Activated naive CD8-positive, alpha-beta T cell treated with anti-CD3 and anti-CD28 coated beads, Interleukin-2, amount 10 ng/mL, durations not matched to agents 7 days and 5 days (primary cell): ENCODE measurements around the gene KHDRBS1. TPM values are rescaled to one million over a fixed set of nuclear protein-coding genes. Genes with fewer than 3 reads are reported as not detected.
A peak's percentile ranks its signal among the peaks of the same experiment; 100 is the strongest.
"Not testable (repeated sequence)": the region's sequence is repeated elsewhere in the genome, so short reads cannot be mapped to it uniquely, and the experiment has no call there.

Source experiments
- ATAC-seq: fragments of 150-1000 bp; cut with Tn5 transposase; one replicate; pipeline ENCODE4 v1.10.0; 2021; ENCODE audit warnings: low read depth, moderate library complexity
- POLR2A ChIA-PET: fragments of 350-600 bp; sonication (Branson Sonifier 250); formaldehyde crosslinking; loops from one replicate; lab custom pipeline; 2021; ENCODE audit warnings: antibody characterized with exemption; lab: Charles Lee
- DNase-seq: peaks from one replicate; pipeline ENCODE4 v3.0.0; 2021
- H3K27ac Mint-ChIP-seq: one replicate; pipeline ENCODE4 v1.8.0; 2022; ENCODE audit warnings: mild to moderate bottlenecking, mixed read lengths
- H3K27me3 Mint-ChIP-seq: one replicate; pipeline ENCODE4 v1.8.0; 2022; ENCODE audit warnings: mild to moderate bottlenecking, moderate library complexity, mixed read lengths
- H3K36me3 Mint-ChIP-seq: one replicate; pipeline ENCODE4 v1.8.0; 2021; ENCODE audit warnings: mild to moderate bottlenecking, mixed read lengths
- H3K4me1 Mint-ChIP-seq: one replicate; pipeline ENCODE4 v1.8.0; 2021; ENCODE audit warnings: mixed read lengths
- H3K4me3 Mint-ChIP-seq: one replicate; pipeline ENCODE4 v1.8.0; 2022; ENCODE audit warnings: mild to moderate bottlenecking, moderate library complexity, mixed read lengths
- H3K9me3 Mint-ChIP-seq: one replicate; pipeline ENCODE4 v1.8.0; 2021; ENCODE audit warnings: mixed read lengths
- total RNA-seq, 2 experiments: library from RNA; stranded (reverse); gene quantifications; one replicate each; pipeline ENCODE4 v1.2.3, GENCODE V29; 2021

KHDRBS1 gene
- total RNA-seq, 2 experiments from 2014 or later = 162 TPM

- Mint-ChIP-seq H3K4me3 (no peak overlapping the region), H3K4me1 (peaks cover 44% of the 10 kb centered on the region), H3K36me3 (peaks cover 4% of the 10 kb centered on the region), H3K9me3 (peaks cover 2% of the 10 kb centered on the region), H3K27ac (peak overlapping the region; percentile 51), H3K27me3 (no peaks in the 10 kb centered on the region)
- POLR2A ChIA-PET = interaction anchor here (0.6 to 1.2 kb wide), 3 partner anchors 26 to 272 kb away, joined by 3 to 5 read pairs (median 5); no protein-coding TSS in a partner anchor
- ATAC-seq = no peak
- no peak for DNase-seq
Observed at GRCh38 chr1:31987135-31987619, 26.5 kb upstream of the KHDRBS1 start.

GRCh38 chr1:31989964-31990363 lies 23.7 kb upstream of the KHDRBS1 start:
- peaks cover 30% of the 10 kb centered on the region for H3K4me1 Mint-ChIP-seq
- no peak overlapping the region for H3K4me3 Mint-ChIP-seq
- no peaks in the 10 kb centered on the region for H3K27me3 Mint-ChIP-seq
- no peaks in the 10 kb centered on the region for H3K9me3 Mint-ChIP-seq
- ATAC-seq (no peak), DNase-seq (no peak)
- POLR2A ChIA-PET = no interaction called here
- H3K27ac Mint-ChIP-seq = peak overlapping the region; percentile 12
- no peaks in the 10 kb centered on the region for H3K36me3 Mint-ChIP-seq

DNA sequence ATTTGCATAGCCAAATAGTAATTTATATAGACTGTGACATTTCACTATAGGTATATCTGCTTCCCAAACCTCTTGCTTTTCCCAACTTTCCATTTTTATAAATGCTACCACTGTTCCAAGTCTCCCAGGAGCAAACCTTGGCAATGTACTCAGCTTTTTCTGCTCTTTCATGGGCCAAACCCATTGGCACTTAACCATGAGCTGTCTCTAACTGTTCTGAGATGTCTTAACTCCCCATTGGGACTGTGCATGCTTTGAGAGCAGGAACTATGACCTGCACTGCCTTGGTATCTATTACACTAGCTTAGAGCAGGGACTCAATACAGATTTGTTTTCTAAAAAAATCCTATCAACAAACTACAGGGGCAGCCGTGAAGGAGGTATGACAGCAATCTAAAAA lies 22.5 kb upstream of the KHDRBS1 start:
- Mint-ChIP-seq H3K27me3 (no peaks in the 10 kb centered on the region), H3K36me3 (no peaks in the 10 kb centered on the region), H3K27ac (no peak overlapping the region), H3K4me3 (no peak overlapping the region), H3K4me1 (peaks cover 32% of the 10 kb centered on the region), H3K9me3 (no peaks in the 10 kb centered on the region)
- DNase-seq (no peak), ATAC-seq (no peak)
- POLR2A ChIA-PET = no interaction called here

- Mint-ChIP-seq H3K4me3 (no peak overlapping the region), H3K36me3 (no peaks in the 10 kb centered on the region), H3K9me3 (no peaks in the 10 kb centered on the region), H3K4me1 (peaks cover 21% of the 10 kb centered on the region), H3K27ac (no peak overlapping the region), H3K27me3 (no peaks in the 10 kb centered on the region)
- DNase-seq = no peak
- POLR2A ChIA-PET = interaction anchor here (1.4 kb wide), 1 partner anchor 10 kb away, joined by 4 read pairs; no protein-coding TSS in a partner anchor
- peak; percentile 80 for ATAC-seq
Observed at GRCh38 chr1:31995263-31995662, 18.4 kb upstream of the KHDRBS1 start.

DNA sequence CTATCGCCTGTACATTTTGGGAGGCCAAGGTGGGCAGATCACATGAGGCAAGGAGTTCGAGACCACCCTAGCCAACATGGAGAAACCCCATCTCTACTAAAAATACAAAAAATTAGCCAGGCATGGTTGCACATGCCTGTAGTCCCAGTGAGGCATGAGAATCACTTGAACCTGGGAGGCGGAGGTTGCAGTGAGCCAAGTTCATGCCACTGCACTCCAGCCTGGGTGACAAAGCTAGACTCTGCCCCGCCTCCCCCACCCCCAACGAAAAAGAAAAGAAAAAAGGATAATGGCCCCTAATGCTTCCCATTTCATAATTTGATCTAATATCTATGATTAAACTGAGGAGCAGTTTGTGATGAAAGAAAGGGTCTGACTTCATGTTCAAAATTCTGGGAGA lies 17.5 kb upstream of the KHDRBS1 start:
- H3K27me3 Mint-ChIP-seq, H3K9me3 Mint-ChIP-seq, H3K27ac Mint-ChIP-seq, H3K36me3 Mint-ChIP-seq, DNase-seq, H3K4me3 Mint-ChIP-seq, ATAC-seq: not testable (repeated sequence)
- POLR2A ChIA-PET = interaction anchor here (0.7 kb wide), 1 partner anchor 58 kb away, joined by 5 read pairs; no protein-coding TSS in a partner anchor
- H3K4me1 Mint-ChIP-seq = peaks cover 14% of the 10 kb centered on the region

DNA sequence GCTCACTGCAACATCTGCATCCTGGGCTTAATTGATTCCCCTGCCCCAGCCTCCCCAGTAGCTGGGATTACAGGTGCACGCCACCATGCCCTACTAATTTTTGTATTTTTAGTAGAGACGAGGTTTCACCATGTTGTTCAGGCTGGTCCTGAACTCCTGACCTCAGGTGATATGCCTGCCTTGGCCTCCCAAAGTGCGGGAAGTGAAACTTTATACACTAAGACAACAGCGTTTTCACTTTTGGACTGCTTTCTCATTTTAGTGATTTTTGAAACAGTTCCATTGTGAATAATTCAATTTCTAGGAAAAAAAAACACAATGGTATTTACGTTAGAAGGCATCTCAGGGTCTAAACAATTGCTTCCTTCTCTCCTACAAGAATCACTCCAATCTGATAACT lies 11.8 kb upstream of the KHDRBS1 start:
- ATAC-seq = no peak
- H3K4me3 Mint-ChIP-seq = no peak overlapping the region
- no peak overlapping the region for H3K27ac Mint-ChIP-seq
- peaks cover 10% of the 10 kb centered on the region for H3K4me1 Mint-ChIP-seq
- peaks cover 4% of the 10 kb centered on the region for H3K27me3 Mint-ChIP-seq
- POLR2A ChIA-PET = interaction anchor here (0.6 kb wide), 1 partner anchor 11 kb away, joined by 3 read pairs; no protein-coding TSS in a partner anchor
- no peak for DNase-seq
- H3K36me3 Mint-ChIP-seq = no peaks in the 10 kb centered on the region
- H3K9me3 Mint-ChIP-seq = no peaks in the 10 kb centered on the region

DNA sequence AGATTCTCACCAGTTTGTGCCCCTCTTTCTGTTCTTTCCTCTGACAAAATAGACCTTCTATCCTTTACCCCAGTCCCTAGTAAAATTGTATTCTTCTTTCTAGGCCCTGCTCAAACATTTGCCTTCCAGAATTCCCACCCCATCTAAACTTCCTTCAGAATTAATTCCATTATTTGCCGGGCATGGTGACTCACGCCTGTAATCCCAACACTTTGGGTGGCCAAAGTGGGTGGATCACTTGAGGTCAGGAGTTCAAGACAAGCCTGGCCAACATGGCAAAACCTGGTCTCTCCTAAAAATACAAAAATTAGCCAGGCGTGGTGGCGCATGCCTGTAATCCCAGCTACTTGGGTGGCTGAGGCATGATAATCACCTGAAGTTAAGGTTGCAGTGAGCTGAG lies 11.4 kb upstream of the KHDRBS1 start:
- not testable (repeated sequence) for DNase-seq, H3K9me3 Mint-ChIP-seq, H3K4me3 Mint-ChIP-seq, ATAC-seq, H3K27ac Mint-ChIP-seq, H3K36me3 Mint-ChIP-seq, H3K27me3 Mint-ChIP-seq
- POLR2A ChIA-PET = interaction anchor here (0.6 kb wide), 1 partner anchor 12 kb away, joined by 3 read pairs; no protein-coding TSS in a partner anchor
- H3K4me1 Mint-ChIP-seq = peaks cover 10% of the 10 kb centered on the region

DNA sequence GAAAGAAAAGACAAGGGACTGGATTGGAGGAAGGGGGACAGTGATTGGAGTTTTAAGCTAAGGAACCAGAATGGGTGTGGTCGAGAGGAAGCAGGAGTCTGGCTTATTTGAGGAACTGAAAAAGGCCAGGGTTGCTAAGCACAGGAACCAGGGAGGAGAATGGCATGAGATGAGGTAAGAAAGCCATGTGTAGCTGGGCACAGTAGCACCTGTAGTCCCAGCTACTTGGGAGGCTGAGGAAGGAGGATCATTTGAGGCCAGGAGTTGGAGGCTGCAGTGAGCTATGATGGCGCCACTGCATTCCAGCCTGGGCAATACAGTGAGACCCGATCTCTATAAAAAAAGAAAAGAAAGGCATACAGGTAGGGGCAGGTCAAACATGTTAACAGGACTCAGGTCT lies 8.1 kb upstream of the KHDRBS1 start:
- Mint-ChIP-seq H3K27ac (no peak overlapping the region), H3K36me3 (no peaks in the 10 kb centered on the region)
- no peak for DNase-seq

DNA sequence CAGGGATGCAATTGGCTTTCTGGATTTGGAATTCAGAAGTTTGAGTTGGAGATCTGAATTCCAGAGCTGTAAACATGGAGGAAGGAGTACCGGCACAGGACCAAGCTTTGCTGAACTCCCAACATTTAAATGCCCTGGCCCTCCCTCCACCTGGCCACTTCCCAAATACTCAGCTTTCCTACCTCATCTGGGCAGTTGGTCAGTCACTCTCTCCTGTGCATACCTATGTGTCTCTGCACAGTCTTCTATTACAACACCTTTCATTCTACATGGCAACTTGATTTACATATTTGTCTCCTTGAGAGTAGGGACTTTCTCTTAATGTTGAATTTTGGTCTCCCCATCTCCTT lies 6.1 kb upstream of the KHDRBS1 start:
- Mint-ChIP-seq H3K4me1 (peaks cover 13% of the 10 kb centered on the region), H3K4me3 (no peak overlapping the region), H3K9me3 (no peaks in the 10 kb centered on the region), H3K36me3 (no peaks in the 10 kb centered on the region), H3K27ac (no peak overlapping the region), H3K27me3 (peaks cover 4% of the 10 kb centered on the region)
- POLR2A ChIA-PET = interaction anchor here (0.6 kb wide), 1 partner anchor 9 kb away, joined by 3 read pairs; no protein-coding TSS in a partner anchor
- no peak for DNase-seq
- no peak for ATAC-seq

More for the DNA sequence above, 8.1 kb upstream of the KHDRBS1 start:
- POLR2A ChIA-PET = interaction anchor here (0.7 to 1.9 kb wide), 2 partner anchors 8 to 22 kb away, joined by 3 to 7 read pairs; partner anchors contain the start of gene KHDRBS1
- Mint-ChIP-seq H3K9me3 (no peaks in the 10 kb centered on the region), H3K4me1 (peaks cover 12% of the 10 kb centered on the region), H3K27me3 (peaks cover 4% of the 10 kb centered on the region), H3K4me3 (no peak overlapping the region)
- ATAC-seq = no peak

- Mint-ChIP-seq H3K4me1 (peaks cover 16% of the 10 kb centered on the region), H3K27ac (no peak overlapping the region), H3K4me3 (no peak overlapping the region), H3K36me3 (no peaks in the 10 kb centered on the region), H3K27me3 (peaks cover 4% of the 10 kb centered on the region), H3K9me3 (no peaks in the 10 kb centered on the region)
- DNase-seq (no peak), ATAC-seq (no peak)
- POLR2A ChIA-PET = no interaction called here
Observed at GRCh38 chr1:32010246-32010645, 3.4 kb upstream of the KHDRBS1 start.

GRCh38 chr1:32012709-32013385 lies 821 bp upstream of the KHDRBS1 start:
- Mint-ChIP-seq H3K4me1 (peaks cover 26% of the 10 kb centered on the region), H3K27ac (peak overlapping the region; percentile 96), H3K4me3 (peak overlapping the region; percentile 91), H3K27me3 (no peaks in the 10 kb centered on the region), H3K9me3 (no peaks in the 10 kb centered on the region), H3K36me3 (peaks cover 10% of the 10 kb centered on the region)
- DNase-seq = no peak
- POLR2A ChIA-PET = interaction anchor here (0.6 to 3.9 kb wide), 27 partner anchors 8 to 302 kb away, joined by 3 to 22 read pairs (median 4); partner anchors contain the start of genes KPNA6, PTP4A2 and TMEM39B
- ATAC-seq = no peak

GRCh38 chr1:32014199-32014947 lies 705 bp downstream of the KHDRBS1 start:
- Mint-ChIP-seq H3K27ac (peak overlapping the region; percentile 96), H3K9me3 (no peaks in the 10 kb centered on the region), H3K4me1 (peaks cover 29% of the 10 kb centered on the region), H3K36me3 (peaks cover 10% of the 10 kb centered on the region), H3K4me3 (peak overlapping the region; percentile 98), H3K27me3 (no peaks in the 10 kb centered on the region)
- peak; percentile 61 for DNase-seq
- ATAC-seq = peak; percentile 7
- POLR2A ChIA-PET = interaction anchor here (0.5 to 3.9 kb wide), 16 partner anchors 9 to 718 kb away, joined by 3 to 22 read pairs (median 4); partner anchors contain the start of genes KPNA6, PEF1, PTP4A2 and SNRNP40

DNA sequence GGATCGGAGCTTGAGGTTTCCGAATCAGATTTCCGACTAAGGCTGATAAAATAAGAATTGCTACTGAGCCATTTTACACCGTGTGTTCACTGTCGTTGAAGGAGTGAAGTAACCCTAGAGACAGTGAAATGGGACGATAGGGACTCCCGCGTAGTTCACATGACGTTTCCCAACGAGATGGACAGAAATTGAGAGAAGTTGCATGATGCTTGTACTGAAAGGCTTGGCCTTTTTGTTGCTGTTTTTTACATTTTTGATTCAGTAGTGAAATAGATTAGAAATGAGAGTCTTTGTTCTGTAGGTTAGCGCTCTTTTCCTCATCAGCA lies 1.2 kb downstream of the KHDRBS1 start:
- POLR2A ChIA-PET = interaction anchor here (0.5 to 3.9 kb wide), 13 partner anchors 9 to 718 kb away, joined by 3 to 22 read pairs (median 4); partner anchors contain the start of genes KPNA6, PEF1, SNRNP40 and TMEM39B
- DNase-seq (no peak), ATAC-seq (no peak)
- Mint-ChIP-seq H3K9me3 (no peaks in the 10 kb centered on the region), H3K36me3 (peaks cover 10% of the 10 kb centered on the region), H3K4me3 (peak overlapping the region; percentile 98), H3K27me3 (no peaks in the 10 kb centered on the region), H3K27ac (peak overlapping the region; percentile 96), H3K4me1 (peaks cover 29% of the 10 kb centered on the region)
